Renal cortex interstitium (tissue), 15 donors: ENCODE data around the gene NDRG4. TPM values are rescaled to one million over a fixed set of nuclear protein-coding genes. Genes with fewer than 3 reads are reported as not detected.
A peak's percentile ranks its signal among the peaks of the same experiment; 100 is the strongest.

Experiments used
- DNase-seq, 11 donors: peaks; one replicate each; pipeline ENCODE4 v3.0.0-alpha.2; 2013; ENCODE audit warnings: low read depth in 9 of 11, low spot score in 4 of 11; ENCODE audit errors: extremely low read depth in 1 of 11
- long read RNA-seq, 16 experiments: transcript quantifications; one replicate each; lab custom pipeline, GENCODE V29; 2026
- polyA plus RNA-seq, 3 donors: library from polyadenylated mRNA; unstranded; fragments of 120-200 nt; gene quantifications; one replicate each; pipeline ENCODE4 v1.2.1, GENCODE V29; 2013; ENCODE audit not compliant: insufficient read length in 3 of 3

NDRG4 gene
- polyA plus RNA-seq, result 10 to 100 TPM in 1 of 3 donors, 1 to 10 TPM in 2; 7.9 to 10.1 (median 8.5) TPM
- long read RNA-seq, donor 1, partial matches to known transcripts, result 0 of 1 reads
- long read RNA-seq, donor 1, other reads (novel, unspliced or antisense), result 0 of 1 reads
- long read RNA-seq, donor 2, partial matches to known transcripts, result 0 of 3 reads
- long read RNA-seq, donor 2, other reads (novel, unspliced or antisense), result 0 of 3 reads
- long read RNA-seq, donor 3, transcript NDRG4-219 (1 exons, 2,700 nt), result major isoform, 5 of 6 reads
- long read RNA-seq, donor 3, partial matches to known transcripts, result 0 of 6 reads
- long read RNA-seq, donor 3, other reads (novel, unspliced or antisense), result 0 of 6 reads
- long read RNA-seq, donor 4, transcript NDRG4-219 (1 exons, 2,700 nt), result major isoform, 5 of 5 reads
- long read RNA-seq, donor 4, partial matches to known transcripts, result 0 of 5 reads
- long read RNA-seq, donor 4, other reads (novel, unspliced or antisense), result 0 of 5 reads
- long read RNA-seq, donor 5, result 0 reads
- long read RNA-seq, donor 6, transcript NDRG4-219 (1 exons, 2,700 nt), result major isoform, 5 of 5 reads
- long read RNA-seq, donor 6, partial matches to known transcripts, result 0 of 5 reads
- long read RNA-seq, donor 6, other reads (novel, unspliced or antisense), result 0 of 5 reads
- long read RNA-seq, donor 7, partial matches to known transcripts, result 0 of 4 reads
- long read RNA-seq, donor 7, other reads (novel, unspliced or antisense), result 0 of 4 reads
- long read RNA-seq, donor 8, result 0 reads
- long read RNA-seq, donor 9, partial matches to known transcripts, result 0 of 6 reads
- long read RNA-seq, donor 9, other reads (novel, unspliced or antisense), result 0 of 6 reads
- long read RNA-seq, donor 10, transcript NDRG4-219 (1 exons, 2,700 nt), result major isoform, 5 of 5 reads
- long read RNA-seq, donor 10, partial matches to known transcripts, result 0 of 5 reads
- long read RNA-seq, donor 10, other reads (novel, unspliced or antisense), result 0 of 5 reads
- long read RNA-seq, donor 11, partial matches to known transcripts, result 0 of 2 reads
- long read RNA-seq, donor 11, other reads (novel, unspliced or antisense), result 0 of 2 reads
- long read RNA-seq, donor 12, transcript NDRG4-219 (1 exons, 2,700 nt), result major isoform, 5 of 5 reads
- long read RNA-seq, donor 12, partial matches to known transcripts, result 0 of 5 reads
- long read RNA-seq, donor 12, other reads (novel, unspliced or antisense), result 0 of 5 reads
- long read RNA-seq, donor 13, result 0 reads
- long read RNA-seq, donor 14, partial matches to known transcripts, result 0 of 3 reads
- long read RNA-seq, donor 14, other reads (novel, unspliced or antisense), result 0 of 3 reads
- long read RNA-seq, donor 15, partial matches to known transcripts, result 0 of 2 reads
- long read RNA-seq, donor 15, other reads (novel, unspliced or antisense), result 0 of 2 reads
- long read RNA-seq, donor 16, transcript NDRG4-219 (1 exons, 2,700 nt), result major isoform, 6 of 9 reads
- long read RNA-seq, donor 16, partial matches to known transcripts, result 0 of 9 reads
- long read RNA-seq, donor 16, other reads (novel, unspliced or antisense), result 0 of 9 reads

GRCh38 chr16:58499615-58500351 is at the start of gene NDRG4:
TSS of gene NDRG4 (plus strand) at chr16:58500143. CDS start at chr16:58500249, 106 bp downstream.
- peak in 10 of 11 donors; percentile 56 to 85 (median 70) for DNase-seq

- DNase-seq, result no peak
Measured at GRCh38 chr16:58450590-58450989, 49.4 kb upstream of the NDRG4 start.

DNA sequence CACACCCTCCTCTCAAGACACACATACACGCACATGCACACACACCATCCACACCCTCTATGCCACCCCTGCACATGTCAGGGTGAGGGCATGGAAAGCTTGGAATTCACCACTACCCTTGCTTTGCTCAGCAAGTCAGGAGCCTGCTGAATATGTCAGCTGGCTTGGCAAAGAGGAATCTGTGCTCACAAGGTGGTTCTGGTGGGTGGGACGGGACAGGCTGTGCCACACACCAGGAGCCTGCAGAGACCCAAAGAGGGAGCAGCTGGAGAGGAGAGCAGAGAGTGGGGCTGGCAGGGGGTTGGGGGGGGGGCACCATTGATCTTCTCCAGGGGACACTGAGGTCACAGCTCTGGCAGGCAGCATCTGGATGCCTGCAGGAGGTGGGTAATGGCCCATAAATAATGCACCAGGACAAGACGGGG is 48.7 kb upstream of the NDRG4 start:
- DNase-seq, result no peak

DNA sequence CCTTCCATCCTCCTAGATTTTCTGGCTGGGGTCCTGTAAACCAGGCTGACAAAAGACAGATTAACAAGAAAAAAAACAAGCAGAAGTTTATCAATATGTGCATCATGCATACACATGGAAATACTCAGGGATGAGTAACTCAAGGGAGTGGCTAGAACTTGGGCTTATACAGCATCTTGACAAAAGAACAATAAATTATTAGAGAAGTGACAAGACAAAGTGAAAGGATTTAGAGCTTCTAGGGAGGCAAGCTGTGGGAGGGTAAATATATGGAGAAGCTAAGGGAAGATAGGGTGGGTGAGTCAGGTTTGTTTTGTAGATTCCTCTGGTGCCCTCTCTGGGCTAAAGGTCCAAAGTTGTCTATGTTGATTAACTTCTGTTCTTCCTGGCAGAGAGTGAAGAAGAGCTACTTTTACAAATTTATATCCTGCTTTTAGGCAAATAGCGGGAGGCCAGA is 48.0 kb upstream of the NDRG4 start:
- no peak for DNase-seq

GRCh38 chr16:58452640-58453039 is 47.3 kb upstream of the NDRG4 start:
- no peak for DNase-seq

DNA sequence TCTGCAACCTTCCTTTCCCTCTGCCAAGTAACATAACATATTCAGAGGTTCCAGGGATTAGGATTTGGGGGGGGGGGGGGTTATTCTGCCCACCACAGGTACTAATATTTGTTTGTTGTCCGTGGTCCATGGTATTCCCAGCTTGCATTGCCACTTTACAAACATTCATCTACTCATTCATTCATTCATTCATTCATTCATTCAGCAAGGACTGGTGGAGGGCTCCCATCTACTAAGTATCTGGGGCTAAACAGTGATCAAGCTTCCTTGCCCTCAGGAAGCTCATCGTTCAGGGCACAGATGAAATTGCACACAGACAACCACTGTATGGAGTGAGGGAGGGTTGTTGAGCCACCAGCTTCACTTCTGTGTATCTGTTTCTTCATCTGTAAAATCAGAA is 45.8 kb upstream of the NDRG4 start:
- DNase-seq, result no peak

DNA sequence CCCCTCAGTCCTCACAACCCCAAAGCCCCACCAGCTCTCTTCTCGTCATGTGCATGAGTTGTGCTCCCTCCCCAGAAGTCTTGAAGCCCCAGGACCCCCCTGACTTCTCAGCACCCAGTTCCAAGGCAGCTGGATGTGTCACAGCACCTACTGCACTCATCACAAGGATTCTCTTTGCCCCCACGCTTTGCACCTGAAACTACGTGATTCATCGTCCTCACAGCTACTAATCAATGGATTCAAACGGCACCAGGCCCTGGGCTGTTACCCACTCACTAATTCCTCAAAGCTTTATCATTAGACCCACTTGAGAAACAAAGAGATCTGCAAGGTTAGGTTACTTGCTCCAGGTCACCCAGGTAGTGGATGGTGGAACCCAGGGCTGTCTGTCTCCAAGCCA is 45.1 kb upstream of the NDRG4 start:
- no peak for DNase-seq

DNA sequence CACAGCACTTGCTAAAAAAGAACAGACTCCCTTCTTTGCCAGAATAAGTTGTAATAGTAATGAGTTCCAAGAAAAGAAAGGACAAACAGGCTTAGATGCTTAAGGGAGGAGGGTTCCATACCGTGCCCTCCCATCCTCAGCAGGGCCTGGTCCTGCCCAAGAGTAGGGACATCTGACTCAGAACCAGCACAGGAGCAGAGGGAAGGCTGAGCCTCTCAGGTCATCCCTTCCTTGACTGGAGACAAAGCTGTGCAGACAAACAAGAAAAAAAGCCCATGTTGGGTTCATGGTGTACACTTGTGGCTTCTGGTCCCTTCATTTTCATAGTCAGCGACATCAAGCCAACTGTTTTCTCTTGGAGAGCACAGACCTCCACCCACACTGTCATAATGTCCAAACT is 44.2 kb upstream of the NDRG4 start:
- no peak for DNase-seq

- no peak for DNase-seq
Measured at GRCh38 chr16:58456193-58456592, 43.8 kb upstream of the NDRG4 start.

DNA sequence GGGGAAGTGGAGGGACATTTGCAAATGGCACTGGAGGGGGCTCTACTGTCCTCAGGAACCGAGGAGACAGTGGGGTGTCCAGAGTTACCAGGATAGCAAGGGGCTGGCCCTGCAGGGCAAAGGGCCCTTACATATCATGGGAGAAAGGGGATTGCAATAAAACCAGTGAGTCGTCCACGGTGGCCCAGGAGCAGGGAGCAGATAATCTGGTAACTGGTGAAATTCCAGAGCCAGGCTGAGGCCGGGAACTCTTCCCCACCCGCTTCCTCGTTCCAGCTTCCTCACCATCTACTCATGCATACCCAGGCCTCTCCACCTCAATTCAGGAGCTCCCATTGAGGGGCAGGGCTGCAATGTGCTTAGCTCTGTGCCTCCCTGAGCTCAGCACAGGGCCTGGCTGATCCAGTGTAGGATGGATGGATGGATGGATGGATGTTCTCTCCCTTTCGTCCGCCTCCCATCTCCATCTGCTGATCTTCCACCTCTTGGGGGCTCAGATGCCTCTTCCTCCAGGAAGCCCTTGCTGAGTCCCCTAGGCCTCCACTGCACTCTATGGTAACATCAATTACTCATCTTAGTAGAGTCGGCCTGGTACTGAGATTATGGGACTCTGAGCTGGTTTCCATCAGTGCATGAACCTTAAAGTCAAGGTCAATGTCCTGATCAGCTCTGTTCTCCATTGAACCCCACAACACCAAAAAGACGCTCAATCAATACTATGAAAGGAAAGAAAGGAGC is 41.2 kb upstream of the NDRG4 start:
- DNase-seq, result no peak

DNA sequence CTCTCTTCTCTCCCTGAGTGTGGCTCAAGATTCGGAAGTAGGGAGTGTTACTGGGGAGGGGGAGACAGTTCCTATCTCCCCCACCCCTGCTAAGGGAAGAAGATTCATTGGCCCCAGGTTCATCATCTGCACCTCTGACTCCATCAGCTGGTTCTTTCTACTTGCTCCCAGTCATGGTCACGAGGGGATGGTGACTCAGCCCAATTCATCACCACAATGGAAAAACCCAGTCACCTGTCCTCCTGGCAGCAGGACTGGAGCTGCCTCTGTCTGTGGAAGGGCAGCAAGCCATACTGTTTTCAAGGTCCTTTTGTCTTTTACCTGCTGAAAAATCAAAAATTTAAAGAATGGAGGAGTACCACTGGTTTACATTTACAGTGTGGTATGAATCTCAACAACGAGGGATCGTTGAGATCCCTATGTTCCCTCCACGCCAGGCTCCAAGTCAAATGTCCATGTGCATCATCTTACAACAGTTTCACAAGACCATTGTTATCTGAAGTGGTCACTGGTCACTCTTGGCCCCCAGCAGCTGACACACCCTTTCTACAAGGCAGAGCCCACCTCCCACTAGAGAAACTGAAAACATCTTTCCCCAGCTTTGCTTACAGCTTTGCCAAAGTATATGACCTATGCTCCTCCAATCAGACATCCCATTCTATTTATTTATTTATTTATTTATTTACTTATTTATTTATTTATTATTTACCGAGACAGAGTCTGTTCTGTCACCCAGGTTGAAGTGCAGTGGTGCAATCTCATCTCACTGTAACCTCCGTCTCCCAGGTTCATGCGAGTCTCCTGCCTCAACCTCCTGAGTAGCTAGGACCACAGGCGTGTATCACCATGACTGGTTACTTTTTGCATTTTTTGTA is 40.4 kb upstream of the NDRG4 start:
- no peak for DNase-seq

GRCh38 chr16:58460219-58460610 is 39.7 kb upstream of the NDRG4 start:
- no peak for DNase-seq

GRCh38 chr16:58461056-58461455 is 38.9 kb upstream of the NDRG4 start:
- no peak for DNase-seq

DNA sequence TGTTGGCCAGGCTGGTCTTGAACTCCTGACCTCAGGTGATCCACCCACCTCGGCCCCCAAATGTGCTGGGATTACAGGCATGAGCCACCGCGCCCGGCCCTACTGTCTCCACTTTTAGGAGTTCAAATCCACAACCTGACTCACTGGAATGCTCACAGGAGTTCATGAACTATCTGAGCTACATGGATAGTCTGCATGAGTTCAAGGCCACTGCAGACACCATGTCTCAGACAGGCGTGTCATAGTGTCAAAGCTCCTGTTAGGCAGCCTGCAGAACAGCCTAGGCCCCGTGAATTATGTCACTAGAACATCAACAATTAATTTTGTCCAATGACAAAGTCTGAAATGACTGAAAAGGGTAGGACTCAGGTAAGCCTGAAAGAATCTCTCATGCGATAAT is 38.3 kb upstream of the NDRG4 start:
- no peak for DNase-seq

DNA sequence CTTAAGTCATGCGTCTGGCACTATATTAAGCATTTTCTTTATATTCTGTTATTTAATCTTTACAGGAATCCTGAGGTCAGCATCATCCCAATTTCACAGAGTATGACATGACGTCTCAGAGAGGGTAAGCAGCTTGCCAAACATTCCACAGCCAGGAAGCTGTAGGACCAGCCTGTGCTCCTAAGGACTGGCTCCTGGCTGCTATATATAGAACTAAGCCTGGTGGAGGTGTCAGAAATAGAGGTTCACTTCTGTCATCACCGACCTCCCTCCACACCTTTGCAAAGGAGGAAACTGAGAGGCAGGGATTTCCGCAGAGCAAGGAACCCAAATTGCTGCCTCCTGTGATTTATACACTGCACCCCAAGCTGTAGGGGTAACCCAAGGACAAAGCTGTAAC is 37.9 kb upstream of the NDRG4 start:
- no peak for DNase-seq

GRCh38 chr16:58462499-58462996 is 37.4 kb upstream of the NDRG4 start:
- no peak for DNase-seq
